ENCODE measurements around the gene ITGB5.

DNA sequence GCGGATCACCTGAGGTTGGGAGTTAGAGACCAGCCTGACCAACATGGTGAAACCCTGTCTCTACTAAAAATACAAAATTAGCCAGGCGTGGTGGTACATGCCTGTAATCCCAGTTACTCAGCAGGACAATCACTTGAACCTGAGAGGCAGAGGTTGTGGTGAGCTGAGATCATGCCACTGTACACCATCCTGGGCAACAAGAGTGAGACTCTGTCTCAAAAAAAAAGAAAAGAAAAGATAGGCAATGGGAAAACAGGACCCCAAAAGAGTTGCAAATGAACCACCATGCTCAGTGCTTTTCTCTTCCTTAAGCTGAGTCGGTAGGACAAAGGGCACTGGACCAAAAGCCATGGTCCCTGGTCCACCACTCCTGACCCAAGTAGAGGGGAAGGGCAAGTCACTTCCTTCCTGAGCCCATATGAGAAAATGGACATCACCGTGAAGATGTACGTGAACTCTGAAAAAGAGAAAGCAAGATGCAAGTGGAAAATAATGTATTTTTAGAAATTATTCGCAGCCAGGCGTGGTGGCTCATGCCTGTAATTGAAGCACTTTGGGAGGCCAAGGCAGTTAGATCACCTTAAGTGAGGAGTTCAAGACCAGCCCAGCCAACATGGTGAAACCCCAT, 2.6 kb downstream of the ITGB5 start:
- TF ChIP-seq, protein P1, sequence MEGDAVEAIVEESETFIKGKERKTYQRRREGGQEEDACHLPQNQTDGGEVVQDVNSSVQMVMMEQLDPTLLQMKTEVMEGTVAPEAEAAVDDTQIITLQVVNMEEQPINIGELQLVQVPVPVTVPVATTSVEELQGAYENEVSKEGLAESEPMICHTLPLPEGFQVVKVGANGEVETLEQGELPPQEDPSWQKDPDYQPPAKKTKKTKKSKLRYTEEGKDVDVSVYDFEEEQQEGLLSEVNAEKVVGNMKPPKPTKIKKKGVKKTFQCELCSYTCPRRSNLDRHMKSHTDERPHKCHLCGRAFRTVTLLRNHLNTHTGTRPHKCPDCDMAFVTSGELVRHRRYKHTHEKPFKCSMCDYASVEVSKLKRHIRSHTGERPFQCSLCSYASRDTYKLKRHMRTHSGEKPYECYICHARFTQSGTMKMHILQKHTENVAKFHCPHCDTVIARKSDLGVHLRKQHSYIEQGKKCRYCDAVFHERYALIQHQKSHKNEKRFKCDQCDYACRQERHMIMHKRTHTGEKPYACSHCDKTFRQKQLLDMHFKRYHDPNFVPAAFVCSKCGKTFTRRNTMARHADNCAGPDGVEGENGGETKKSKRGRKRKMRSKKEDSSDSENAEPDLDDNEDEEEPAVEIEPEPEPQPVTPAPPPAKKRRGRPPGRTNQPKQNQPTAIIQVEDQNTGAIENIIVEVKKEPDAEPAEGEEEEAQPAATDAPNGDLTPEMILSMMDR (IDR thresholded peaks at IDR 0.05): no peak
- no peak for TF ChIP-seq POLR2A (IDR thresholded peaks at IDR 0.05)
